GM19395 (cell line): ENCODE measurements around the gene WDFY4.

Experiments used
- ATAC-seq: cut with Tn5 transposase; IDR thresholded peaks from one replicate; pipeline ENCODE4 v1.9.1; 2021; ENCODE audit warnings: mild to moderate bottlenecking, moderate library complexity; ENCODE audit not compliant: unreplicated experiment

WDFY4 gene

DNA sequence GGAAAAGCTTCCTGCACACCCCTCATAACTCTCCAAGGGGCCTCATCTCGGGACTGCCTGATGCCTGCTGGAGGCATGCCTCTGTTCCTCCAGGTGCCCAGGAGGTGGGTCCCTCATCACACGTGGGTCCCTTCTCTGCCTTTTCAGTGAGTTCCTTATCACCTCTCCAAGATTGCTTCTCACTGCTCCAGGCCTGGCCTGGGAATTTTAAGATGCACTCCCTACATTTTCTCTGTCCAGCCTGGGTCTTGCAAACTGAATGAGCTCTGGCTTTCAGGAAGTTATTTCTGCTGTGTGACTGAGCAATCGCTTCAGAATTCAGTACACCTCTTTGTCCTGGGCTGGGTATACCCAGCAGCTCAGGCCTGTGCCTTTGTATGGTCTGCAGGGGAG lies 211.1 kb downstream of the WDFY4 start:
- ATAC-seq, result no peak

DNA sequence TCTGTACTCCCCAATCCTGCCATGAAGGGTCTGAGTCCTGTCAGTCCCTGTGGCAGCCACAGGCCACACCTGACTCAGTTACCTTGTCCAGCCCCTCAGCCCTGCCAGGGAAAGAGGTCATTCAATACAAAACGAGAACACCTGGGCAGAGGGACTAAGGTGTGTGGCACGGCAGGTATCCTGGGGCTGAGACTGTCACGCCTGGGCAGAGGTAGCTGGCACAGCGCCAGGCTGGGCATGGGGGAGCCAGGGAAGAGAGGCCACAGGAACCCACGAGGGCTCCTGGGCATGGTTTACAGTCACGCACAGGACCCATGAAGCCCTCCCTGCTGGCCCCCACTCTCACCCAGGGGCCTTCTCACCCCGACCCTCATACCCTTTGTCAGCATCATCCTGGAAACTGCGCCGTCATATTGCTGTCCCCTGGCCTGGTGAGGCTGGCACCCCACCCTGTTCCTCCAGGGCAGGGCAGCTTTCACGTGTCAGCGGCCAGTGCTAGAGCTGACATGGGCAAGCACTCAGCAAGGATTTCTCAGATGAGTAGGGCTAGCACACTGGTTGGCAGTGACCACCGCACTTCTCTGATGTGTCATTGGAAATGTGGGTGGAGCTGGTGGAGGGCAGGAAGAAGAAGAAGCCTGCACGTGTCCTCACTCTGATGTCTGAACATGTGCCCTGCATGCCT lies 212.2 kb downstream of the WDFY4 start:
- ATAC-seq, result no peak

DNA sequence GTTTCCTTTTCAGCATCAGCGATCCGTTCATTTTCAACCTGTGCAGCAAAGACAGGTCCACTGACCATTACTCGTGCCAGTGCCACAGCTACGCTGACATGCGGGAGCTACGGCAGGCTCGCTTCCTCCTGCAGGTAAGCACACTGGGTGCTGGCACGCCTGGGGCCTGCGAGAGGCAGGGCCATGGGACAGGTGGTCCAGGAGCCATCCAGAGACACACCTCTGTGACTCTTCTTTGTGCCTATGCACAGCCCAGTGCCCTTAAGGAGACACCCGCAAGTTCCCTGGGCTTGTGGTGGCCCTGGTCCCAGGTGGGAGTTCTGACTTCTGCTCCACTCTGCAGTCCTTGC lies 212.7 kb downstream of the WDFY4 start:
- no peak for ATAC-seq

DNA sequence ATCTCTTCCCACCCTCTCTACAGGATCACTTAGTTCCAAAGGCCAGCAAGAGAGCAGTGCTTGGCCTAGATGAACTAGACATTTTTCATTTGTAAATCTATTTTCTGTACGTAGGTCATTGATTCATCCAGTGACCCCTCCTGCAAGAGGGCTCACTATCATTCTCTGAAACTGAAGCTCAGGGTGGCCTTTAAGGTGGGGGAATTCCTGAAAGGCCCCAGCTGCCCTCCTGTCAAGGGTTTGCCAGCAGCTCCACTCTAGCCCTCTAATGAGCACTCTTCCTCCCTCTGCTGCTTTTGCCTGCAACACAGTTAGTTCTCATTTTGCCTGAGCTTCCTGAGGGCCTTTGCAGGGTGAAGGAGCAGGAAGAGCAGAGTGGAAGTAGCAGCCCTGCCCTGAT lies 213.8 kb downstream of the WDFY4 start:
- ATAC-seq, result no peak

DNA sequence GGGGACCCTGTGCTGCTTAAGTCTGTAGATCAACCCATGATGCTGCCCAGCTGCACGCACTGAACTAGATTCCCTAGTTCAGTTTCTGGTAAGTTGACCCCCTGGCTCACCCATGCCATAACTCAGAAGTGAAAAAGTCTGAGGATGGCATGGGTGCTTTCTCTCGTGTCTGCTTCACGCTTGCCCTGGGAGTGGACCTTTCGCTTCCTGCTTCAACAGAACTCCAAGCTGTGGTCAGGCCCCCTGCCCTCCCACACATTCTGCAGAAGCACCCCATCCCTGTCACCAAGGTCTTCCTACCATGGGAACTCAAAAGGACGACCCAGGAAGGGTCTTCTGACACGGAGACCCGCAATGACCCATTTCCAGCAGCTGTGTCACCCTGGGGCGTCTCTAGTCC lies 215.1 kb downstream of the WDFY4 start:
- ATAC-seq, result no peak

DNA sequence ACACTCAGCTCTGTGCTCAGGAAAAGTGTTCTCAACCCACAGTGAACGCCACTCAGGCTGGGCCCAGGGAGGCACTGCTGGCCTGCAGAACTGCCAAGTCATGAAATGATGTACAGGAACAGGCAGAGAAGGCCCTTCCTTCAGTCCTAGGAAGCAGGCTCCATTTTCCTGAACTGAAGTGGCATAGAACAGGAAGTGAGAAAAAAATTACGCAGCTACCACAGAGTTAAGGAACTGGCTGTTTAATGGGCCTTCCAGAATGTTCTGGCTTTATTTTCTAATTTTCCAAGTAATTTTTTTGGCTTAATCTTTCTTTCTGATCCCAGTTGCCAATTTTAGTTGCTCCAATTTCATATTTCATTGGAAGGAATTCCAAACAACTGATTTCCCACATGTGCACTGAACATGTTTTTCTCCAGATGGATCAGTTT lies 215.7 kb downstream of the WDFY4 start:
- no peak for ATAC-seq

DNA sequence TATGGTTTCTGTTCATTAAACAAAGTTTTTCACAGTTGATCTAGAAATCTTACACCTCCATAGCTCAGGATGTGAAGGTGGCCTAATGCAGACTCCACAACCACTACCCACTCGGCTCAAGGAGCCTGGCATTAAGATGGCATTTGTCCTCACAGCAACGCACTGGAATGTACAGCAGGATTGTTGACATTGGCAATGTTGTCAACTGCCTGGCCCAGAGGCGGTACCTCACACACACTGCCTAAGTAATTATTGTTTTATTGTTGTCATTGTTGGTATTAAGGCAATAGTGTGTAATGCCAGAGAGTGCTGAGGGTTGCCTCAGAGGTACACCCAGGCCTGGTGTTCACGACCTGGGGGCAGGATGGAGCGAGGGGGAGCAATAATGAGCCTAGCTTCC lies 216.6 kb downstream of the WDFY4 start:
- ATAC-seq, result no peak

DNA sequence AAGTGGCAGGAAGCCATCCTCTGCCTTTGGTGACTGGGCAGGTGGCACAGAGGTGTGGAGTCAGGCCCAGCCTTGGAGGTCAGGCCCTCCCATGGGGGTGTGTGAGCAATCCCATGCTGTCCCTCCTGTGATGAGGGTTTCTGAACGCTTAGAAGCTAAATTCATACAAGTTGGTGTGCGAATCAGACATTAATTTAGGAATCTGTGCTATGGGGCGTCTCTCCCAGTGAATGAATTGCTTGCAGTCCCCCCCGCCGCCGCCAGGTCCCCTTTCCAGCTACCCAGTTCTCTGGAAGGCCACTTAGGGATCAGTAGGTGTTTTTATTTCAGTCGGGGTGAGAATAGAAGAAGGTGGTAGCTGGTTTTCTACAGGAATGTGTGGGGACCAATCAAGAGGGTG lies 217.4 kb downstream of the WDFY4 start:
- no peak for ATAC-seq

DNA sequence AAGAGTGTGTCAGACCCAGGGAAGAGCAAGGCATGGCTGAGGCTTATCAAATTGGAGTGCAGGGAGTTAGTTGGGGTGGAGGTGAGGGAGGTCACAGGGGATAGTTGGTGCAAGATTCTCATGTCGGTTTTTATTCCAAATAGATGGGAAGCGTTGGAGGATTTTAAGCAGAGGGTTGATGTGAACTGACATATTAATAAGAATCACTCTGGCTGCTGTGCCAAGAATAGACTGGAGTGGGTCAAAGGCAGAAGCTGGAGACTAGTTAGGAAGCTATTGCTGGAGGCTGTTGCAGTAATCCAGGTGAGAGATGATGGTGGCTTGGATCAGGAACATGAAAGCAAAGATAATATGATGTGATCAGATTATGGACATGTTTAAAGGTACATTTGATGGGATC lies 218.5 kb downstream of the WDFY4 start:
- no peak for ATAC-seq

DNA sequence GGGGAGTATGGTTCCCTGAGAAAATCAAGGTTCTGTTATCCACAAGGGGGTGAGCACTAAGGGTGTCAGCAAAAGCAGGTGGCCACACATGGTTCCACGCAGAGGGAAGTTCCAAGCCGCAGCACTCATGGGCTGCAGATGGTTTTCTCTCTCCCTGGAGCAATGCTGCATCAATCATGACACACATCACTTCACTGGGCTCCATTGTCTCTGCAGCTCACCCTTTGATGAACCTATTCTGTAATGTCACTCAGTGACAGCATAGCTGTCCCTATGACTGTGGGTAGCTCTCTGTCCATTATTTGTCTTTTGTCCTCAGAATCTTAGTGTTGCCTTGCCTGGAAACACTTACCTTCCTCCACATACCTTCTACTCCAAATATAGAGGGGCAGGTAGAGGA lies 220.2 kb downstream of the WDFY4 start:
- ATAC-seq, result no peak

DNA sequence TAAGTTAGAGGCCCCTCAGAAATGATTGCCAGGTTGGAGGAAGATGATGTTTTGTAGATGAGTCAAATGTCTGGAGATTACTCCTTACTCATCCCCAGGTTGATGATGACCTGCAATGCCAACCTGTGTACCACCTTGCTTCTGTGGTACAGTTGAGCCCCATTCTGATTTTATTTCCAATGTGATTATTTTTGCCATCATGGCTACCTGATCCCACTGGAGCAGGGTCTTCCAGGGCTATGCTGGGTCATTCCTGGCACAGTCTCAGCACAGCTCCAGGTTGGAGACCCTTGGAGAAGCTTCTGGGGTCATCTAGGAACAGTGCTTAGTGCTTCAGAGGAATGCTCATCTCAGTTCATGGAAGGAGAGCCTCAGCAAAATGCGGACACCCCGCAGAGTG lies 220.6 kb downstream of the WDFY4 start:
- ATAC-seq, result no peak

DNA sequence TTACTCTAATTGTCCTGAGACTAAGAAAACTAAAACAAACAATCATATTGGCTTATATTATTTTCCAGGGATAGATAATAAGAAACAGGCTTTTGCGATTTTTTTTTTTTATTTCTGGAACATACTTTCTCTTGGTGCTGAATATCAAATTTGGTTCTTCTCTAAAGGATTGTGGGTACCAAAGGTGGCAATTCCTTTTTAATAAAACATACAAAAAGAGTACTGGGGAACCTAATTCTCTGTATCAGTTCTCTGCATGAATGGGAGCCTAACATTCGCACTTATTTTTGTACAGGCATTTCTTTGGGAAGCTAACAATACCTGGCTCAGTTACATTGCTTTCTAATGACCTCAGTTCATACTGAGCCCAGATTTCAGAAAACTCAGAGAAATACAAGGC lies 222.2 kb downstream of the WDFY4 start:
- no peak for ATAC-seq

DNA sequence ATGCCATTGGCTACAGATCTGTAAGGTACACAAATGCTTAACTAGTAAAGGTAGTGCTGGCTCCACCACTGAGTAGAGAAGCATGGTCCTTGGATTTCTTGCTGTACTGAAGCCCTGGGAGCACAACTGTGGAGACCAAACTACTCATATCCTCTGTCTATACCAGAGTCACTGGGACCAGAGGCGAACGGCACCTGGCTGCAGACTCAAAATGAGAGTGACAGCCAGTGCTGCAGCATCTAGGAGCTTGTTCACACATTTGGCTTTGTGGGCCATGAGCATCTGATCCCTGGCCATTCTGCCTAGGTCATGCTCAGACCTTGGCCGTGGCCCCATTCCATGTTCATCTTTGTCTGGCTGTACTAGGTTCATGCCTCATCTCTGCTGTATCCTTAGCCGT lies 223.1 kb downstream of the WDFY4 start:
- no peak for ATAC-seq

DNA sequence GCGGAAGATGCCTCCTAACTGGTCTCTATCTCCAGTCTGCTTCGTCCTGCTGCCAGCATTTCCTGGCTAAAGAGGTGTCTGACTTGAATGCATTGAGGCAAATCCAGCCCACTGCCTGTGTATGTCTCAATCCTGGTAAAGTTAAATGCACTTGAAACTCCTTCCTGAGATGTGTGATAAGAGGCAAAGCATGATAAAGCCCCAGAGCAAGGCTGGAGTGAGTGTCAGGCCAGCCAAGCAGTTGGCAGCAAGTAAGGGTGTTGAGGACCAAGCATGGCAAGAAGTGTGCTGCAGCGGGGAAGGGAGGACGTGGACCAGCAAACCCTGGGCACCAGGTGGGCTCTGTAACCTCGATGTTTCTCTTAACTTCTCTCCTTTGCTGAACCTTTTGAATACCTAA lies 225.9 kb downstream of the WDFY4 start:
- ATAC-seq, result no peak

DNA sequence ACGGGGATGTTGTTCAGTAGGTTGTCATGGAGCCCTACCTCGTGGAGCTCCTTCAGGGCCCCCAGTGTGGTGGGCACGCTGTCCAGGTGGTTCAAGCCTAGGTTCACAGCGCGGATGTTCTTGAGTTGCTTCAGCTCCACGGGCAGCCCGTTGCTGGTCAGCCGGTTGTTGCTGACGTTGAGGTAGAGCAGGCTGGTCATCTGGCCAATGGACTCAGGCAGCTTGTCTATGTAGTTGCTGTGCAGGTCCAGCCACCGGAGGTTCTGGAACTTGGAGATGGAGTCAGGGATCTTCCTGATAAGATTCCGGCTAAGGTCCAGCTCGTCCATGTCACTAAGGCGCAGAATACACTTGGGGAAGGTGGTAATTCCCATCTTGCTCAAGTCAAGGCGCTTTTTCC lies 229.0 kb downstream of the WDFY4 start:
- ATAC-seq, result no peak

DNA sequence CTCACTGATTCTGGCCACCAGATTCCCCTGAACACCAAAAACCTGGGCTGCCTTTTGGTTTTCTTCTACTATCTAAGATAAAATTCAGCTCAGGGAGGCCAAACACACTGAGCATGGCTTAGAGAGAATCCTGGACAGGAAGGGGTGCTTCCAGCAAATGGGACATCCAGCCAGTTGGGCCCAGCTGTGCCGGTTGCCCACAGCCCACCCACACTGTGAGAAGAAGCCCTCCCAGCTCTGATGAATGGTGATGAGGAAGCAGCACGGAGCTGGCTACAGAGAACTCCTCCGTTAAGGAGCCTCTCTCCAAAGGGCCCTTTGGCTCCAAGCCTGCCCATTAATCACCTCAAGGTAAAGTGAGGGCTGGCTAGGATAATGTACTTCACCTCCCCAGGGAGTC lies 239.1 kb downstream of the WDFY4 start:
- no peak for ATAC-seq

DNA sequence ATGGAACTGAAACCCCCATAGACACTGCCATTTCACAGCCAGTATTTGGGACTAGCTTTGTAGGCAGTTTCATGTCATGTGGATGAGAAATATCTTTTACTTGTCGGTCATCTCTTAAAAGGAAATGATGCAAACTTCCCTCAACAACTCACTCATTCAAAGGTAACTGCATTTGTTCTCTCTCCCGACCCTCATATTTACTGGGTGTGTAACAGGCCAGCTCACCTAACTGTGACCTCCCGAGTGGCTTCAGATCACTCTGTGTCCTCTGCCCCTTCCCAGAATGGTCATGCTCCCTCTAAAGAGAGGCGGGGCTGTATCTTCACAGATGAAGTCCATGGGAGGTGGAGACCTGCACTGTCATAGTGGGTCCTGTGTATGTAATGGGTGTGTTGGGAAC lies 240.3 kb downstream of the WDFY4 start:
- no peak for ATAC-seq

DNA sequence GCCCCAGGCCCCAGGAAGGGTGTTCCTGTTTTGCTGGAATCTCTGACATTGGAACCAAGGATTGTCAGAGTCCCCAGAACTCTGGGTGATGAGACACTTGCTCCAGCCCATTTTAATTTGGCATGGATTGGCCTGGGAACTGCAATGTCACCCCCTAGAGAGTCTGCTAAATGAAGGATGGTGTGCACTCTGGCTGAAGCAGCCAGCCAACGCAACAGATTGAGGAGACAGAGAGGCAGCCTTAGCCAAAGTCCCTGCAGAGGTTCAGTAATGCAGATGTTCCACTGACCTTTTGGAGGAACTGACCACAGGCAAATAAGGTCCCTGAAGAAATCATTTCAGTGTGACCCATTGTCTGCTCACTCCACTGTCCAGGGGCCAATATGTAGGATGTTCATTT lies 241.6 kb downstream of the WDFY4 start:
- ATAC-seq, result no peak

DNA sequence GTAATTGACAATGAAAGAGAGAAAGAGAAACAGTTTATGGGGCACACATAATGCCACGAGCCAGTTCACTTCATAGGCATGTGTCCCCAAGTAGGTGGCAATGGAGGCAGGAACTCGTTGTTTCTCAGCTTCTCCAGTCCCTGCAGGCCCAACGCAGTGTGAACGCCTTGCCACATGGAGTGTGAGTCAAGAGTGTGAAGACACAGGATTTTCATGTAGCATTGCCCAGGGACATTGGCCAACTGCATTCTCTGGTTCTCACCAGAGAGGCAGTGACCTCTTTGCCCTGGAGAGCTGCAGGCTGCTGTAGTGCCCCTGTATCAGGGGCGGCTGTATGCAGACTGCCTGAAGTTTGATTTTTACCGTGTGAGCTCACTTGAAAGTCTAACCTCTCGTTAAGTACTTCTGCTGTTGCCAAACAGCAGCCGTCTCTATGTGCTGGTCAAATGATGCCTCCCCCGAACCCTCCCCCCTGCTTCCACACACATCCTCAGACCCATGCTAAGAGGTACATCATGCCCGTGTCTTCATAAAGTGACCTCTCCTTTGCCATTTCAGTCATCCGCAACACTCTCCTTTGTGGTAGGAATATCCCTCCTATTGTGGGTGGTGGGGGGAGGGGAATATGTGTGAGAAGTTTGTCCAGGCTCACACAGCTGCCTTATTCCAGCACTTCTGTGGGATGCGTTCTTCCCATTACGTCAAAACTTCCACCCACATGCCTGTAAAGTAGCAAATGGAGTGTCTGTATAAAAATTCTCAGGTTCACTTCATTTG lies 242.3 kb downstream of the WDFY4 start:
- no peak for ATAC-seq

DNA sequence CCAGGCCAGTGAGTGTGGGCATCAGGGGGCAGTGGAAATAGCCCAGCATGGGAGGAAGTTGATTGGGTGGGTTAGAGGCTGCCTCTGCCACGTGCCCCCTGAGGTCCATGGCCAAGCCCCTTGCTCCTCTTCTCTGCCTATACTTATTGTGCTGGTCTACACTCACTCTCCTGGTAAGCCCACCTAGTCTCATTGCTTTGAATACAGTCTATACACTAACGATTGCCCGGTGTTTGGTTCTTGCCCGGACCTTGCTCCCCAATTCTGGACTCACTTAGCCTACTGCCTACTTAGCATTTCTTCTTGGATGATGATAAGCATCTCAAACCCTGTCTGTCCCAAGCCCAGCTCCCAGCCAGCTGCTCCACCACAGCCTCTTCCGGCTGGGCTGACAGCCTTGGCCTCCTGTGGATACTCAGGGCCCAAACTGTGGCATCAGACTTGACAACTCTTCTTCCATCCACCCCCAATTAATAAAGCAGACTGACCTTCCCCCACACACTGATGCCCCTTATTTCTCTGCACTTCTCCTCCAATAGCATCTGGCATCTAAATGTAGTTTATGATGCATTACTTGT lies 244.8 kb downstream of the WDFY4 start:
- no peak for ATAC-seq

DNA sequence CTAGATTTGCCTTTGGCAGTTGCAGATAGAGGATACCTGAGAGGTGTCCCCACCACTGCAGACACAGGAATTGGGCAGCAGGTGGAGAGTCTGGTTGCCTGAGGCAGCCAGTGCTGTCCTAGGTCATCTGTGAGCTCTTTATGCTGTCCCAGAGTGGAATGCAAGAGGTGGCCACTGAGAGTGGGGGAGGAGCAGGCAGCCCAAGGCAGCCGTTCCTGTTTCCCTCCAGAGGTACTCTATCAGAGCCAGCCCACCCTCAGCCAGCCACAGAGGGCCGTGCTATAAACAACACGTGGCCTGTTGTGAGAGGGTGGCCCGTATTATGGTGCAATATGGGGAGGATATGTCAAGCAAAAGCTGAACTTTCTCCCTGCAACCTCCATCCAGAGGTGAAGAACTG lies 246.5 kb downstream of the WDFY4 start:
- ATAC-seq, result no peak

DNA sequence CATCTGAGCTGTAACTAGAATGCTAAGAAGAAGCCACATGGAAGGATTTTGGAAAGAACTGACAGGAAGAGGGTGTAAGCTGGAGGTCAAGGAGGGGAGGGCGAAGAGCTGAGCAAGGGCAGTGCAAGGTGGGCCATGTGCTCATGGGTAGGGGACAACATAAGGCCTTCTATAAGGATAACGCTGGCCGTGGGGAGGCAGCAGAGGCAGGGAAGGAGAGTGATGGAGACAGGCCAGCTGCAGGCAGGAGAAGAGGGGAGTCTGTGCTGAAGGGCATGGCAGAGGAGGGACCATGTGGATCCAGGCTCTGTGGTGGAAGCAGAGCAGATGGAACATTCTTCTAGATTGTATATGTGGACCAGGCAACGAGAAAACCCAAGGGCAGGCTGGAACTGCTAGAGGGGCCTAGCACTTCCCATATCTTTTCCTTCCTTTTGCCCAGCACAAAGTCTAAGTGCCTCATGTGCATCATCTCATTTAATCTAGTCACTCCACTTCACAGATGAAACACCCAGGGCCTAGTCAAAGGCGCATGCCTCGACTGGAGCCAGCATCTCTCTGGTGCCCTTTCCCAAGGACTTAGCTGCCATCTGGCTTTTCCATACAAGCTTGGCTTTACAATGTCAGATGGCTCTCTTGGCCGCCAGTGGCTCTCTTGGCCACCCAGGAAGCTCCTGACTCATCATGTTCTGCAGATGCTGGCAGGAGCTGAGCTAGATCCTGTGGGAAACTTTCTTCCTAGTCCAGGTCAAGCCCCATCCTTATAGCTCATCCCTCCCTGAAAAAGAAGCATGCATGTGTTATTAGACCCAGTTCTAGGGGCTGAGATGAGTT lies 248.4 kb downstream of the WDFY4 start:
- no peak for ATAC-seq
